Activated CD8-positive, alpha-beta T cell treated with anti-CD3 and anti-CD28 coated beads for 36 hours (primary cell): ENCODE results near the gene TMEM184B. TPM values are rescaled to one million over a fixed set of nuclear protein-coding genes. Genes with fewer than 3 reads are reported as not detected.

Source experiments
- ATAC-seq: fragments of 200-7000 bp; cut with Tn5 transposase; one replicate; pipeline ENCODE4 v1.10.0; 2021; ENCODE audit warnings: mild to moderate bottlenecking, moderate library complexity
- CTCF ChIA-PET: fragments of 350-600 bp; sonication (Branson Sonifier 250); formaldehyde crosslinking; loops from one replicate; lab custom pipeline; 2021; ENCODE audit warnings: antibody characterized with exemption; lab: Charles Lee
- POLR2A ChIA-PET: fragments of 350-600 bp; sonication (Branson Sonifier 250); formaldehyde crosslinking; loops from one replicate; lab custom pipeline; 2021; ENCODE audit warnings: antibody characterized with exemption; lab: Charles Lee
- DNase-seq: peaks from one replicate; pipeline ENCODE4 v3.0.0-alpha.2; 2020
- H3K27ac Mint-ChIP-seq: one replicate; pipeline ENCODE4 v1.8.0; 2021; ENCODE audit warnings: mild to moderate bottlenecking, mixed read lengths
- H3K27me3 Mint-ChIP-seq: one replicate; pipeline ENCODE4 v1.8.0; 2021; ENCODE audit warnings: mixed read lengths
- H3K36me3 Mint-ChIP-seq: one replicate; pipeline ENCODE4 v1.8.0; 2021; ENCODE audit warnings: low read depth, mixed read lengths
- H3K4me1 Mint-ChIP-seq: one replicate; pipeline ENCODE4 v1.8.0; 2021; ENCODE audit warnings: low read depth, mixed read lengths
- H3K4me3 Mint-ChIP-seq: one replicate; pipeline ENCODE4 v1.8.0; 2021; ENCODE audit warnings: mild to moderate bottlenecking, moderate library complexity, mixed read lengths
- H3K9me3 Mint-ChIP-seq: one replicate; pipeline ENCODE4 v1.8.0; 2021; ENCODE audit warnings: mixed read lengths
- CTCF ChIP-seq: fragments of 200-600 bp; IDR thresholded peaks from one replicate; pipeline ENCODE4 v1.8.0; 2022; ENCODE audit warnings: antibody characterized with exemption, mild to moderate bottlenecking
- intact Hi-C: fragments of 100-400 bp; cut with micrococcal nuclease; formaldehyde crosslinking; loops from one replicate; pipeline ENCODE4 v1.10.0; 2022
- total RNA-seq, 2 experiments: library from RNA; stranded (reverse); gene quantifications; one replicate each; pipeline ENCODE4 v1.2.3, GENCODE V29; 2021

TMEM184B gene
- total RNA-seq, 2 experiments from 2014 or later = 15.7 to 16.8 TPM

- peaks cover 57% of the 10 kb centered on the region for H3K4me1 Mint-ChIP-seq
- H3K9me3 Mint-ChIP-seq = no peaks in the 10 kb centered on the region
Observed at GRCh38 chr22:38314051-38314932, 41.5 kb upstream of the TMEM184B start.

GRCh38 chr22:38313384-38313955 lies 40.7 kb upstream of the TMEM184B start:
- DNase-seq = peak; percentile 59
- H3K27ac Mint-ChIP-seq = peak overlapping the region; percentile 91
- ATAC-seq = no peak
- peaks cover 29% of the 10 kb centered on the region for H3K36me3 Mint-ChIP-seq
- no peak overlapping the region for H3K4me3 Mint-ChIP-seq
- H3K9me3 Mint-ChIP-seq = no peaks in the 10 kb centered on the region
- H3K4me1 Mint-ChIP-seq = peaks cover 61% of the 10 kb centered on the region
- ChIA-PET POLR2A (interaction anchor here (1.1 kb wide), 1 partner anchor 17 kb away, joined by 3 read pairs; no protein-coding TSS in a partner anchor), CTCF (interaction anchor here (3.4 kb wide), 1 partner anchor 261 kb away, joined by 13 read pairs; no protein-coding TSS in a partner anchor)
- no peak for TF ChIP-seq CTCF
- H3K27me3 Mint-ChIP-seq = no peaks in the 10 kb centered on the region
- intact Hi-C loops = no loop called here

More at GRCh38 chr22:38314051-38314932, 41.5 kb upstream of the TMEM184B start:
- POLR2A ChIA-PET = interaction anchor here (1.1 kb wide), 2 partner anchors 18 to 29 kb away, joined by 3 to 4 read pairs; no protein-coding TSS in a partner anchor
- TF ChIP-seq CTCF = no peak
- intact Hi-C loops = no loop called here
- Mint-ChIP-seq H3K36me3 (peaks cover 22% of the 10 kb centered on the region), H3K27me3 (no peaks in the 10 kb centered on the region), H3K27ac (peak overlapping the region; percentile 91), H3K4me3 (peak overlapping the region; percentile 92)
- DNase-seq (peak; percentile 11), ATAC-seq (no peak)
- CTCF ChIA-PET = interaction anchor here (1.4 to 3.4 kb wide), 2 partner anchors 9 to 262 kb away, joined by 4 to 13 read pairs; no protein-coding TSS in a partner anchor

- DNase-seq = no peak
- H3K4me1 Mint-ChIP-seq = peaks cover 61% of the 10 kb centered on the region
- ATAC-seq = no peak
- peaks cover 29% of the 10 kb centered on the region for H3K36me3 Mint-ChIP-seq
- H3K9me3 Mint-ChIP-seq = no peaks in the 10 kb centered on the region
- no peaks in the 10 kb centered on the region for H3K27me3 Mint-ChIP-seq
- ChIA-PET CTCF (interaction anchor here (3.4 kb wide), 1 partner anchor 260 kb away, joined by 13 read pairs; no protein-coding TSS in a partner anchor), POLR2A (interaction anchor here (0.6 to 1.2 kb wide), 3 partner anchors 14 to 483 kb away, joined by 3 to 4 read pairs (median 4); no protein-coding TSS in a partner anchor)
- intact Hi-C loops = no loop called here
- H3K27ac Mint-ChIP-seq = peak overlapping the region; percentile 71
- no peak overlapping the region for H3K4me3 Mint-ChIP-seq
- no peak for TF ChIP-seq CTCF
Observed at GRCh38 chr22:38312261-38312800, 39.5 kb upstream of the TMEM184B start.

- Mint-ChIP-seq H3K4me3 (no peak overlapping the region), H3K27ac (peak overlapping the region; percentile 71), H3K4me1 (peaks cover 69% of the 10 kb centered on the region), H3K9me3 (no peaks in the 10 kb centered on the region), H3K36me3 (peaks cover 27% of the 10 kb centered on the region), H3K27me3 (no peaks in the 10 kb centered on the region)
- TF ChIP-seq CTCF = no peak
- intact Hi-C loops = no loop called here
- DNase-seq = no peak
- no peak for ATAC-seq
- ChIA-PET POLR2A (interaction anchor here (0.9 kb wide), 1 partner anchor 12 kb away, joined by 4 read pairs; no protein-coding TSS in a partner anchor), CTCF (interaction anchor here (3.4 kb wide), 1 partner anchor 259 kb away, joined by 13 read pairs; no protein-coding TSS in a partner anchor)
Observed at GRCh38 chr22:38311323-38311620, 38.5 kb upstream of the TMEM184B start.
